GM12801 (cell line): ENCODE results near the gene VENTX.

Experiments
- TF ChIP-seq, protein P1 (sequence below): IDR thresholded peaks from one replicate; pipeline ENCODE4 v1.5.1; 2011; ENCODE audit warnings: control low read depth; ENCODE audit not compliant: insufficient read length; ENCODE audit errors: extremely low read depth

The VENTX gene

DNA sequence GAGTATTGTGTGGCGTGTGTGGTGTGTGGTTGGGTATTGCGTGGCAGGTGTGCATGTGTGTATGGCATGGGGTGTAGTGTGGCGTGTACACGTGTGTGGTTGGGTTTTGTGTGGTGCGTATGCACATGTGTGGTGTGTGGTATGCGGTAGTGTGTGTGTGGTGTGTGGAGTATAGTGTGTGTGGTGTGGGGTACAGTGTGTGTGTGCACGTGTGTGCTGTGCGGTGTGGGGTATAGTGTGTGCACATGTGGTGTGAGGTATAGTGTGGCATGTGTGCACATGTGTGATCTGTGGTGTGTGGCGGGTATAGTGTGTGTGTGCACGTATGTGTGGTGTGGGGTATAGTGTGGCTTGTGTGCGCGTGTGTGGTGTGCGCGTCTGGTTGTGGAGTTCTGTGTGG is 28.5 kb upstream of the VENTX start:
- TF ChIP-seq, protein P1, sequence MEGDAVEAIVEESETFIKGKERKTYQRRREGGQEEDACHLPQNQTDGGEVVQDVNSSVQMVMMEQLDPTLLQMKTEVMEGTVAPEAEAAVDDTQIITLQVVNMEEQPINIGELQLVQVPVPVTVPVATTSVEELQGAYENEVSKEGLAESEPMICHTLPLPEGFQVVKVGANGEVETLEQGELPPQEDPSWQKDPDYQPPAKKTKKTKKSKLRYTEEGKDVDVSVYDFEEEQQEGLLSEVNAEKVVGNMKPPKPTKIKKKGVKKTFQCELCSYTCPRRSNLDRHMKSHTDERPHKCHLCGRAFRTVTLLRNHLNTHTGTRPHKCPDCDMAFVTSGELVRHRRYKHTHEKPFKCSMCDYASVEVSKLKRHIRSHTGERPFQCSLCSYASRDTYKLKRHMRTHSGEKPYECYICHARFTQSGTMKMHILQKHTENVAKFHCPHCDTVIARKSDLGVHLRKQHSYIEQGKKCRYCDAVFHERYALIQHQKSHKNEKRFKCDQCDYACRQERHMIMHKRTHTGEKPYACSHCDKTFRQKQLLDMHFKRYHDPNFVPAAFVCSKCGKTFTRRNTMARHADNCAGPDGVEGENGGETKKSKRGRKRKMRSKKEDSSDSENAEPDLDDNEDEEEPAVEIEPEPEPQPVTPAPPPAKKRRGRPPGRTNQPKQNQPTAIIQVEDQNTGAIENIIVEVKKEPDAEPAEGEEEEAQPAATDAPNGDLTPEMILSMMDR: no peak

DNA sequence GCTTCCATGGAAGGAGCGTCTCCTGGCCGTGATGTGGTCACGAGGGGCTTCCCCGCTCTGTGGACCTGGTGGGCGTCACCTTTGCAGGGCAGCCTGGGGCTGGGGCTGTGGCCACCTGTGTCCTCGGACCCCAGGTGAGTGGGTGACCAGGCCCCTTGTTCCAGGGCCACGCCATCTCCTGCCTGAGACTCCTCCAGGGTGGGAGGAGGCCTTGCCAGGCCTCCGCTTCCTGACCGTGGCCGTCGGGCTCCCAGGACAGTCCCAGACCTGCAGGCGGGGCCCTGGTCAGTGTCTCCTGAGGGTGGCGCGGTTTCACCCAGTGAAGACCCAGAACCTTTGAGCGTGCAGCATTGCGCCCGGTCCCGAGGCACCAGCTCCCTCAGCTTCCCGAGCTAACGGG is 28.0 kb upstream of the VENTX start:
- TF ChIP-seq, protein P1: no peak

DNA sequence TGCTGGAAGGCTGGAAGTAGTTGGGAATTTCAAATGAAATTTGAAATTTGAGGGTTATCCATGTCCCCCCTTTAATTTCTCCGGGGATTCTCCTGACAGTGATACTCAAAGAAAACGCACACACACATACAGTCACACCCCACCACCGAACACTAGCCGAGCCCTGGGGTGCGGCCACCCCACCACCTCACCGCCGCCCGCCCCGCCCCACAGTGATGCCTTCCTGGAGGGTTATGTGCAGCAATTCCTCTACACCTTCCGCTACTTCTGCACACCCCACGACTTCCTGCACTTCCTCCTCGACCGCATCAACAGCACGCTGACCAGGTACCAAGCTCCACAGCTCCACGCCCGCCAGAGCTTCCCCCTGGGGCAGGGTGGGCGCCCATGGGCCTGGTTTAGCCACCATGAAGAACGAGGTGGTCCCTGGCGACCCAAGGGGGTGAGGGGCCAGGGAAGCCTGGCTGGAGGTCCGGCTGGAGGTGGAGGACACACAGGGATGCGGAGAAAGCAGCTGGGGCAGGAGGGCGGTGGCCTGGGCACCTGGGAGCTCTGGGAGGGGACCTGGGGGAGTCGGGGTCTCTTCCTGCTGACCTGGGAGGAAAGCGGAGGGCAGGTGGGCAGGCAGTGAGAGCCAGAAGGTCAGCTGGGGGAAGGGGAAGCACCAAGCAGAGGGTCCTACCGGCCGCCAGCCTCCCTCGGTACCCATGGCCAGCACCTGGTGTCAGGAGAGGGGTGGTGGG is 27.1 kb upstream of the VENTX start:
- TF ChIP-seq, protein P1: no peak

DNA sequence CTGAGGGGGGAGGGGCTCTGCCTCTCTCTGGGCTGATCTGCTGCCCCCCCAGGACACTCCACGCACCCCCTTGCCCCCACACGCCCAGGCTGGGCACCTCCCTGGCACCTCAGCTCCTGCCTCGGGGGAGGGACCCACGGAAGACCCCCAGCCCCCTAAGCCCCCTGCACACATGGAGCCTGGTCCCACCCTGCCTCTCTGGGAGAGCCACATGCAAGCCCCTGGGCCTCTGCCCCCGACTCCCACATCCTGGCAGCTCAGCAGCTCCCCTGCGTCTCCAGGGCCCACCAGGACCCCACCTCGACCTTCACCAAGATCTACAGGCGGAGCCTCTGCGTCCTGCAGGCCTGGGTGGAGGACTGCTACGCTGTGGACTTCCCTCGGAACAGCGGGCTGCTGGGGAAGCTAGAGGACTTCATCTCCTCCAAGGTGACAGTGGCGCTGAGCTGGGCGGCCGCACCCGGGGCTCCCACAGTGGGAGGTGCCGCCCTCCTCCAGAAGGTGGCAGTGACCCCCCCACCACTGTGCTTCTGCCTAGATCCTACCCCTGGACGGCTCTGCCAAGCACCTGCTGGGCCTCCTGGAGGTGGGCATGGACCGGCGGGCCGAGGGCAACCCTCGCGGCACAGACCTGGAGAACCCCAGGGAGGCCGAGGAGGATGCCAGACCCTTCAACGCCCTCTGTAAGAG is 26.4 kb upstream of the VENTX start:
- TF ChIP-seq, protein P1: no peak

DNA sequence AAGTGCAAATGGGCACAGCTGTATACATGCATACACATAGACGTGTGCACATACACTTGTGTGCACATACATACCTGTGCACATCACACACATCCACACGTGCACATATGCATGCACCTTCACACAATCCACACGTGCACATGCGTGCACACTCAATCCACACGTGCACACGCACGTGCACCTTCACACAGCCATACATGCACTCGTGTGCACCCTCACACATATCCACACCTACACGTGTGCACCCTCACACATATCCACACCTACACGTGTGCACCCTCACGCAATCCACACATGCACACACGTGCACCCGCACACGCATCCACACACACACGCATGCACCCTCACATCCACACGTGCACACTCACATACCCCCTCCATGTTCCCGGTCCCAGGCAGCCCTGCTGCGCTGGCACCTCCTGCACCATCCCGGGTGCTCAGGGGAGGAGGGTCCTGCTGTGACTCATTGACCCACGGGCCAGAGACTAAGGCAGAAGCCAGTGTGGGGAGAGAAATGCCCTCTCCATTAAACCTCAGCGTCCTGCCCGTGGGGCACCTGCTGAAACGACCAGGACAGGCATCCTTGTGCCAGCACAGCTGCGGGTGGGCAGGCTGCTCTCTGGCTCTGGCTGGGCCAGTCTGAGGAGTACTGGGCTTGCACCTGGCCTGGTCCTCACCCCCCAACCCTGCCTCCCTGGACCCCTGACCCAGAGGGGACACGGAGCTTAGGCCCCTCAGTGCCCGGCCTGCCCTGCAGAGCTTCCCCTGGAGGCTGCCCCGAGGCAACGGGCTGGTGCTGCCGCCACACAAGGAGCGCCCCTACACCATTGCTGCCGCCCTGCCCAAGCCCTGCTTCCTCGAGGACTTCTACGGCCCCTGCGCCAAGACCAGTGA is 25.4 kb upstream of the VENTX start:
- TF ChIP-seq, protein P1: no peak

DNA sequence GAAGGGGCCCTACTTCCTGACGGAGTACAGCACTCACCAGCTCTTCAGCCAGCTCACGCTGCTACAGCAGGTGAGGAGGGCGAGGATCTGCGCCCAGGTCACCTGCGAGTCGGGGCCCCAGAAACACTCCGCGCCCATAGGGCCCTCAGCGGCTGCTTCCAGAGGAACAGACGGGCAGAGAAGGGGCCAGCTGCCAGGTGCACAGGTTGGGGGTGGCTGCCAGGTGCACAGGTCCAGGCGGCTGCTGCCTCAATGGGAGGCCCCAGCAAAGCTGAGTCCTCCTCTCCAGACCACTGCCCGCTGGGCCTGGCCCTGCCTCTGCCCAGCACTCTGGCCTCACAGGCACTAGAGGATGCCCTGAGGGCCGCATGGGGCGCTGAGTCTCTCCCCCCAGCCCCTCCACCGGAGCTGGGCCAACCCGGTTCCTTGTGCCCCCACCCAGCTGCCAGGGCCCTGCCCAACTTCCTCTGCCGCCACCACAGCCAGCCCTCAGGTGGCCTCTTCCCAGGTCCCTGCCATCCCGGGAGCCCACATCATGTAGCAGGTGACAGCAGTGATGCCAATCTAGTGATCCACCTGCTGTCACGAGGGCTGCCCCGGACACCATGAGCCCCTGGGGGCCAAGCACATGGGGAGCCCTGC is 24.7 kb upstream of the VENTX start:
- TF ChIP-seq, protein P1: no peak
